ENCODE data around the gene LYST. TPM values are rescaled to one million over a fixed set of nuclear protein-coding genes. Genes with fewer than 3 reads are reported as not detected.

The LYST gene
- total and polyA plus RNA-seq, 2 of the 8 experiments (the other 6 are each of a cell fraction or from before 2014, with no cell fraction given), result 0.29 to 0.58 TPM

GRCh38 chr1:235776396-235776795 lies 90.3 kb downstream of the LYST start (continued):
- TF ChIP-seq CHD7 (IDR thresholded peaks at IDR 0.05; ENCODE audit: insufficient replicate concordance, low read length) (no peak), POLR2AphosphoS5 (IDR thresholded peaks at IDR 0.05; ENCODE audit: low read depth, low read length) (no peak), RNF2 (IDR thresholded peaks at IDR 0.05; ENCODE audit: borderline replicate concordance, low read depth, low read length, missing control alignments, poor library complexity, severe bottlenecking) (no peak), KDM5A (IDR thresholded peaks at IDR 0.05; ENCODE audit: low read length) (no peak), CBX5 (IDR thresholded peaks at IDR 0.05; ENCODE audit: low read depth, low read length) (no peak), JUN (IDR thresholded peaks at IDR 0.05; ENCODE audit: low read depth, low read length) (no peak), CHD1 (IDR thresholded peaks at IDR 0.05; ENCODE audit: low read depth, low read length) (no peak), POU5F1 (IDR thresholded peaks at IDR 0.05; ENCODE audit: low read depth, low read length) (no peak), SP4 (IDR thresholded peaks at IDR 0.05; ENCODE audit: low read length) (no peak), RFX5 (IDR thresholded peaks at IDR 0.05; ENCODE audit: borderline replicate concordance, low read depth, low read length) (no peak), SUZ12 (IDR thresholded peaks at IDR 0.05; ENCODE audit: low read length) (no peak), NRF1 (IDR thresholded peaks at IDR 0.05; ENCODE audit: low read depth, low read length) (no peak), CHD2 (IDR thresholded peaks at IDR 0.05; ENCODE audit: low read length) (no peak)

Data from H1 (cell line).